ENCODE results near the gene DCANP1. TPM values are rescaled to one million over a fixed set of nuclear protein-coding genes. Genes with fewer than 3 reads are reported as not detected.
A peak's percentile ranks its signal among the peaks of the same experiment; 100 is the strongest.

DCANP1 gene
- total and polyA plus RNA-seq, 9 of the 15 experiments (the other 6 are each of a cell fraction or from before 2014, with no cell fraction given): not detected

DNA sequence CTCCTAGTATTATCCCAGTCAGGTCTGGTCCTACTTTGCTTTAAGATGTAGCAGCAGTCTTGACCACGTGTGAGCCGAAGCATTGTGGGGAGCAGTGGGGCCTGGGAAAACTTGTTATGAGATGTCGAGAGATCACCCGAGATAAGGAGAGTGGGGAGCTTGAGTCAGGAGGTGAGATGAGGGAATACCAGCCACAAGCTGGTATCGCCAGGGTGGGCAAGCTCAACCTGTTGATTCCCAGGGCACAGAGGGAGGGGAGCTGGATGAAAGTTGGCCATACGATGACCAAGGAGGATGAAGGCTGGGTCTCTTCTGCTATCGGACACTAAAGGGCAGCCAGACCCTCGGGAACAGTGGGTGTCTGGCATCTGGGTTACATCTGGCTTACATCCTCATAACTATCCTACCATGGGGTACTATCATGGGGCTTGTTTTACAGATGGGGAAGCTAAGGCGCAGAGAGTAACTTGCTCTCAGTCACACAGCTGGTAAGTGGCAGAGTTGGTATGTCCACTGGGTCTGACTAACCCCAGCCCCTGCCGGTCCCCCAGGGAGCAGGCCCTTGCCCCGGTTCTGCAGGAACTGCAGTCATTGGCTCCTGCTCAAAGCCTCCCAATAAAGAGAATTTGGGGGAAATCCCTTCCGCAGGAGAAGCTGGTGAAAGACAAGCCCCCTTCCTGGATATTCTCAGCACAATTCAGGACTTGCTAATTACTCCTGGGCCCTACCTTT is 18.4 kb upstream of the DCANP1 start:
- peak overlapping the region; percentile 69 for H2AFZ ChIP-seq (ENCODE audit: low read depth, low read length)
- no peaks in the 10 kb centered on the region for H3K9me3 ChIP-seq (replicated peaks; ENCODE audit: control insufficient read depth, insufficient read depth, low read depth, low read length)
- WGBS (ENCODE audit: insufficient coverage, low coverage, missing lambda C conversion rate): 14% methylated on average over 12 of the region's 12 CpGs
- H3K4me3 ChIP-seq: no peak overlapping the region
- no TSS peak for BruUV-seq (replicated peaks)
- in situ Hi-C loops (cut with MboI) (loop anchor here (5.0 to 10.0 kb wide), 2 partner anchors 87 to 259 kb away; no protein-coding TSS in a partner anchor), intact Hi-C loops (cut with micrococcal nuclease) (loop anchor here (1.0 to 5.0 kb wide), 2 partner anchors 87 to 367 kb away; partner anchors contain the start of gene SLC25A48)
- no peak for FAIRE-seq
- POLR2A ChIA-PET: interaction anchor here (0.7 to 3.4 kb wide), 6 partner anchors 11 to 101 kb away, joined by 3 to 28 read pairs (median 6); no protein-coding TSS in a partner anchor
- H3K27me3 ChIP-seq (ENCODE audit: control insufficient read depth in 2 of 2, insufficient read depth in 2 of 2, low read length in 2 of 2): peaks cover 0 to 12% of the 10 kb centered on the region in 2 experiments; a peak in 2 of 5 replicates
- DNase-seq (ENCODE audit: extremely low read depth in 1 of 4, low spot score in 3 of 4): no peak
- H3K4me1 ChIP-seq (replicated peaks in 1 of 2; ENCODE audit: control insufficient read depth in 2 of 2, insufficient read depth in 2 of 2, low read length in 2 of 2): peaks cover 4 to 15% of the 10 kb centered on the region in 2 experiments; a peak in 4 of 5 replicates
- H3K79me2 ChIP-seq (ENCODE audit: control insufficient read depth, insufficient read depth, low read length): no peaks in the 10 kb centered on the region
- no peaks in the 10 kb centered on the region for H3K9me1 ChIP-seq (ENCODE audit: control insufficient read depth, insufficient read depth, low read length)
- H4K20me1 ChIP-seq (replicated peaks; ENCODE audit: control insufficient read depth, insufficient read depth, low read length): peaks cover 2% of the 10 kb centered on the region; the same call in 1 of the 2 replicates
- CTCF ChIA-PET (ENCODE audit: low intra/inter-chr PET ratio): interaction anchor here (1.4 to 2.8 kb wide), 3 partner anchors 85 to 101 kb away, joined by 12 to 51 read pairs (median 14); no protein-coding TSS in a partner anchor
- H3K9ac ChIP-seq (ENCODE audit: insufficient read depth in 1 of 2, low read depth in 2 of 2, low read length in 2 of 2): no peak overlapping the region; a peak in 1 of 4 replicates
- H3K36me3 ChIP-seq (ENCODE audit: control insufficient read depth, insufficient read depth, low read length): no peaks in the 10 kb centered on the region
- H3K4me2 ChIP-seq (ENCODE audit: insufficient read depth, low read length): no peak overlapping the region
- ATAC-seq: no peak
- H3K27ac ChIP-seq (ENCODE audit: extremely low read depth, low read depth, low read length): no peak overlapping the region
- TF ChIP-seq ZNF324 (CRISPR knock-in tag; IDR thresholded peaks at IDR 0.05) (no peak), ZNF318 (IDR thresholded peaks at IDR 0.05; ENCODE audit: borderline replicate concordance in 1 of 2, low read depth in 1 of 2) (no peak), KAT7 (CRISPR knock-in tag; IDR thresholded peaks at IDR 0.05; ENCODE audit: borderline replicate concordance) (no peak), SIX5 (IDR thresholded peaks at IDR 0.05; ENCODE audit: borderline replicate concordance in 1 of 2, insufficient read depth in 1 of 2, low read depth in 1 of 2, low read length in 2 of 2) (no peak), THRAP3 (IDR thresholded peaks at IDR 0.05; ENCODE audit: borderline replicate concordance) (no peak), DACH1 (IDR thresholded peaks at IDR 0.05; ENCODE audit: partially characterized antibody) (no peak), XRCC3 (IDR thresholded peaks at IDR 0.05) (no peak), ZNF398 (CRISPR knock-in tag; IDR thresholded peaks at IDR 0.05) (no peak)
